Measurements from ENCODE around the gene PLOD1. TPM values are rescaled to one million over a fixed set of nuclear protein-coding genes. Genes with fewer than 3 reads are reported as not detected.

Gene PLOD1
- polyA plus RNA-seq, 4 donors: 26.7 to 74.4 (median 43.2) TPM

DNA sequence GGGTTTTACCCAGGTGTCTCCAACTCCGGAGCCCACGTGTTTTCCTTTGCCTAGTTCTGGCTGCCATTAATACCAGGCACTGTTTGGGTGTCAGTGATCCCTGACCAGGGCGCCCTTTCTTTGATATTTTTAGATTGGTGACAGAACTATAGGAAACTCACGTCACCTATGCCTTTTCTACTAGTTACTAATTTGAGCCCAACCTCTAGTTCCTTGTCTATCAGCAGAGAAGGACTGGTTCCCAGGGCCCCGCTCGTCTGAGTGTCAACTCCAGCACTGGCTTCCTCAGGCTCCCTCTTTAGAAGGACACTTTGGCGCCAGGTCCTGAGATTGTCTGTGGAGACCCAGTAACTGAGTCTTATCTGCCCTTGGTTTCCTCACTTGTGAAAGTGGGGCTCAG, 55.2 kb downstream of the PLOD1 start:
- WGBS, 3 donors: 89 to 94% (median 89%) methylated on average over 7 of the region's 7 CpGs
- Histone ChIP-seq H3K36me3 (ENCODE audit: control insufficient read depth in 3 of 3, insufficient read depth in 2 of 3, low read depth in 1 of 3, low read length in 3 of 3) (peaks cover 6 to 75% (median 18%) of the 10 kb centered on the region in 3 donors), H3K4me3 (ENCODE audit: low read depth in 1 of 3, low read length in 3 of 3) (no peak overlapping the region), H3K27ac (ENCODE audit: low read depth in 1 of 3, low read length in 2 of 3) (no peak overlapping the region), H3K9me3 (ENCODE audit: control insufficient read depth in 2 of 2, insufficient read depth in 1 of 2, low read depth in 1 of 2, low read length in 1 of 2) (no peaks in the 10 kb centered on the region), H3K27me3 (ENCODE audit: control insufficient read depth in 3 of 3, insufficient read depth in 3 of 3, low read length in 3 of 3) (no peaks in the 10 kb centered on the region), H3K4me1 (ENCODE audit: control insufficient read depth in 3 of 3, insufficient read depth in 2 of 3, low read depth in 1 of 3, low read length in 2 of 3) (peaks cover 0 to 19% (median 0%) of the 10 kb centered on the region in 3 donors)
- FAIRE-seq (no peak), DNase-seq (no peak)

DNA sequence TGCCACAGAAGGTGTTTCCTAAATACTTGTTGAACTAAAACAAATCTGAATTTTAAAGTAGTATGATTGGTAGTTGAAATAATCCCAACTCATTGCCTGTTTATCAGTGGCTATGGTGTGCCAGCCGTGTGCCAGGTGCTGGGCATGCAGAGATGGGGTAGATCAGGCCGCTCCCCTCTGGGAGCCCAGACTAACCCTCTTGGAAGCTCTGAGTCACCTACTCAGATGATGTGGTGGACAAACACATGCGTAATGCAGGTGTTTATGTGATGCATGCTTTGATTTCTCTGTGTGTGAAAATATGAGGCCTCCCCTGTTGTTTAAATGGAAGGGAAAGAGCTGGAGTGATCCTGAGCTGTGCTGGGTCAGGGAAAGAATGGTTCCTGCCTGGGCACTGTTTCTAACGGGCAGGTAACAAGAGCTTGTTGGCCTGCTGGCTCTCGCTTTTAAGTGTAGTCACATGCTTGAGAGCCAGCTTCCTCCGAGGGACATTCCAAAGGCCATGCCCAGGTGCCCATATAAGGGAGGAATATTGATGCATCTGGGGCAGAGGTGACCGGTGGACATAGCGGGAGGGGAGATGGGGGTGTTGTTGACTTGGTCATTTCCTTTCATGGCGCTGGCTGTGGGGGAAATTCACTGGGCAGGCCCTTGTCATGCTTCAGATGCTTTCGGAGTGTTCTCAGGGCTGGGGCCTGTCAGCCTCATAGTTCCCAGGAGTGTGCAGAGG, 56.0 kb downstream of the PLOD1 start:
- H3K27ac ChIP-seq (ENCODE audit: low read depth in 1 of 3, low read length in 2 of 3): no peak overlapping the region
- H3K27me3 ChIP-seq (ENCODE audit: control insufficient read depth in 3 of 3, insufficient read depth in 3 of 3, low read length in 3 of 3): no peaks in the 10 kb centered on the region
- no peak overlapping the region for H3K4me3 ChIP-seq (ENCODE audit: low read depth in 1 of 3, low read length in 3 of 3)
- no peaks in the 10 kb centered on the region for H3K9me3 ChIP-seq (ENCODE audit: control insufficient read depth in 2 of 2, insufficient read depth in 1 of 2, low read depth in 1 of 2, low read length in 1 of 2)
- DNase-seq (no peak), FAIRE-seq (no peak)
- H3K36me3 ChIP-seq (ENCODE audit: control insufficient read depth in 3 of 3, insufficient read depth in 2 of 3, low read depth in 1 of 3, low read length in 3 of 3): peaks cover 6 to 79% (median 21%) of the 10 kb centered on the region in 3 donors
- WGBS, 3 donors: 83 to 84% (median 83%) methylated on average over 10 of the region's 10 CpGs
- H3K4me1 ChIP-seq (ENCODE audit: control insufficient read depth in 3 of 3, insufficient read depth in 2 of 3, low read depth in 1 of 3, low read length in 2 of 3): peaks cover 0 to 12% (median 0%) of the 10 kb centered on the region in 3 donors

DNA sequence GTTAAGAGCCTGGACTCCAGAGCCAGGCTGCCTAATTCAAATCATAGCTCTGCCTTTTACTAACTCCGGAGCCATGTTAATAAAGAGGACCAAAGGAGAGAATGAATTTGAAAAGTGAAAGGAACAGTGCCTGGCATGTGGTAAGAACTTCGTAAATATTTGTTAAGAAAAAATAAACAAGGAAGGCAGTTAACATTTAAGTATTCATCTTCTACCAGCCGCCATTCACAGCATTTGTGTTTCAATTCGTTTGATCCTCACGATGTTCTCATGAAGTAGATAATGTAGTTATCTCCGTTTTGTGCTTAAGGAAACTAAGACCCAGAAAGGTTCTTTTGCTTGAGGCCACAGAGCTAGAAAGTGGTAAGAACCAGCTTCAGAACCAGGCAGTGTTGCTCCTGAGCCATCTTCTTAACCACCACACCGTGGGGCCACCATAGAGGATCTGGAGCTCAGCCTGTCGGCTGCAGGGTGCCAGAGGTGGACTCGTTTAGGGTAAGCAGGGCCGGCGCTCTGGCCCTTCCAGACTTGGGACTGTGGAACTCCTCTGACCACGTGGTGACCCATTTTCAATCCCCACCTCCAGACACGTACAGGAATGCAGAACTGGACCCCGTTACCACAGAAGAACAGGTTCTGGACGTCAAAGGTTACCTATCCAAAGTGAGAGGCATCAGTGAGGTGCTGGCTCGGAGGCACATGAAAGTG, 57.6 kb downstream of the PLOD1 start:
- Histone ChIP-seq H3K4me3 (ENCODE audit: low read depth in 1 of 3, low read length in 3 of 3) (no peak overlapping the region), H3K4me1 (ENCODE audit: control insufficient read depth in 3 of 3, insufficient read depth in 2 of 3, low read depth in 1 of 3, low read length in 2 of 3) (no peaks in the 10 kb centered on the region), H3K9me3 (ENCODE audit: control insufficient read depth in 2 of 2, insufficient read depth in 1 of 2, low read depth in 1 of 2, low read length in 1 of 2) (no peaks in the 10 kb centered on the region), H3K36me3 (ENCODE audit: control insufficient read depth in 3 of 3, insufficient read depth in 2 of 3, low read depth in 1 of 3, low read length in 3 of 3) (peaks cover 14 to 79% (median 29%) of the 10 kb centered on the region in 3 donors), H3K27me3 (ENCODE audit: control insufficient read depth in 3 of 3, insufficient read depth in 3 of 3, low read length in 3 of 3) (no peaks in the 10 kb centered on the region), H3K27ac (ENCODE audit: low read depth in 1 of 3, low read length in 2 of 3) (no peak overlapping the region)
- 85 to 86% (median 86%) methylated on average over 16 of the region's 16 CpGs for WGBS, 3 donors
- no peak for FAIRE-seq
- DNase-seq: no peak

DNA sequence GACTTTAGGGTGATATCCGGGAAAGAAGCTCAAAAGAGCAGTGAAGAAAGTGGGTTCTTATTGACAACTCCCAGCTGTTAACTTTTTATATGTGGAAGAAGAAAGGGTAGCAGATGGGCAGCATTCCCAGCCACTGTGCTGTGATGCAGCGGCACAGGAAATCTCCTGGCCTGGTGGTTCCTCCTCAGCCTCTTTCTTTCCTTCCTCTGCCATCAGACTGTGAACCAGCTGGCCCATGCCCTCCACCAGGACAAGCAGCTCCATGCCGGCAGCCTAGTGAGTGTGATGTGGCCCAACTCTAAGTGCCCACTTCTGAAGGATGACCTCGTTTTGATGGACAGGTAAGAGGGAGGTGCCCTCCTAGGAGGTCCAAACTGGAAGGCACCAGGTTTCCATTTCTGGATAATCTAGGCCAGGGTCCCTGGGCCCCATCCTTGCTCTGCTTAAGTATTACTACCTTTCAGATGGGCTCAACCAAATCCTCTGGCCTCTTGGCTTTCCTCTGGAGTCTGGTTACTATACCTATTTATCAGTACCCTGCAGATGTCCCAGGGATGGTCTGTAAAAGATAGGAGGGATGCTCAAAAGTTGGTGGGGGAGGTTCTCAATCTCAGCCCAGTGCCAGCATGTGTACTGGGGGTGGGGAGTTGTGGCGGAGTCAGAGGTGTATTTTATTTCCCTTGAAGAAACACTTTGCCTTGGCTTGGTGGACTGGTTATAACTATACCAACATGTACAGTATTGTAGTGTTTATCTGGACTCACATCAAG, 62.7 kb downstream of the PLOD1 start:
- Histone ChIP-seq H3K9me3 (ENCODE audit: control insufficient read depth in 2 of 2, insufficient read depth in 1 of 2, low read depth in 1 of 2, low read length in 1 of 2) (no peaks in the 10 kb centered on the region), H3K36me3 (ENCODE audit: control insufficient read depth in 3 of 3, insufficient read depth in 2 of 3, low read depth in 1 of 3, low read length in 3 of 3) (peaks cover 30 to 85% (median 38%) of the 10 kb centered on the region in 3 donors), H3K4me3 (ENCODE audit: low read depth in 1 of 3, low read length in 3 of 3) (no peak overlapping the region), H3K27me3 (ENCODE audit: control insufficient read depth in 3 of 3, insufficient read depth in 3 of 3, low read length in 3 of 3) (no peaks in the 10 kb centered on the region), H3K27ac (ENCODE audit: low read depth in 1 of 3, low read length in 2 of 3) (no peak overlapping the region), H3K4me1 (ENCODE audit: control insufficient read depth in 3 of 3, insufficient read depth in 2 of 3, low read depth in 1 of 3, low read length in 2 of 3) (no peaks in the 10 kb centered on the region)
- DNase-seq (no peak), FAIRE-seq (no peak)
- 91 to 93% (median 93%) methylated on average over 5 of the region's 5 CpGs for WGBS, 3 donors

DNA sequence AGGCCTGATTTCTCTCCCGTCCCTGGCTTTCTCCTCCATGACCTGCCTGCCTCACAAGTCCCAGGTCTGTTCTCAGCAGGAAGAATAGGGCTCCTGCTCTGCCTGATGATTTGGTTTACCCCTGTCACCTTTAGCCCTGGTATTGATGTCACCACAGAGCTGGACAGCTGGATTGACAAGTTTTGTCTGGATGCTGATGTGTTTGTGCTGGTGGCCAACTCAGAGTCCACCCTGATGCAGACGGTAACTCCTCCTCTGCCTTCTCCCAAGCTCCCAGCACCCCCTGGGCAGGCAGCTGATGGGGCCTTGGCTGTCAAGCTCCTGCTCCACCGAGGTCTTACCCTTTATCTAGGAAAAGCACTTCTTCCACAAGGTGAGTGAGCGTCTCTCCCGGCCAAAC, 64.1 kb downstream of the PLOD1 start:
- Histone ChIP-seq H3K4me3 (ENCODE audit: low read depth in 1 of 3, low read length in 3 of 3) (no peak overlapping the region), H3K27me3 (ENCODE audit: control insufficient read depth in 3 of 3, insufficient read depth in 3 of 3, low read length in 3 of 3) (no peaks in the 10 kb centered on the region), H3K36me3 (ENCODE audit: control insufficient read depth in 3 of 3, insufficient read depth in 2 of 3, low read depth in 1 of 3, low read length in 3 of 3) (peaks cover 30 to 88% (median 42%) of the 10 kb centered on the region in 3 donors), H3K4me1 (ENCODE audit: control insufficient read depth in 3 of 3, insufficient read depth in 2 of 3, low read depth in 1 of 3, low read length in 2 of 3) (peaks cover 0 to 1% (median 0%) of the 10 kb centered on the region in 3 donors), H3K9me3 (ENCODE audit: control insufficient read depth in 2 of 2, insufficient read depth in 1 of 2, low read depth in 1 of 2, low read length in 1 of 2) (no peaks in the 10 kb centered on the region), H3K27ac (ENCODE audit: low read depth in 1 of 3, low read length in 2 of 3) (no peak overlapping the region)
- DNase-seq (no peak), FAIRE-seq (no peak)
- 85 to 88% (median 87%) methylated on average over 5 of the region's 5 CpGs for WGBS, 3 donors

DNA sequence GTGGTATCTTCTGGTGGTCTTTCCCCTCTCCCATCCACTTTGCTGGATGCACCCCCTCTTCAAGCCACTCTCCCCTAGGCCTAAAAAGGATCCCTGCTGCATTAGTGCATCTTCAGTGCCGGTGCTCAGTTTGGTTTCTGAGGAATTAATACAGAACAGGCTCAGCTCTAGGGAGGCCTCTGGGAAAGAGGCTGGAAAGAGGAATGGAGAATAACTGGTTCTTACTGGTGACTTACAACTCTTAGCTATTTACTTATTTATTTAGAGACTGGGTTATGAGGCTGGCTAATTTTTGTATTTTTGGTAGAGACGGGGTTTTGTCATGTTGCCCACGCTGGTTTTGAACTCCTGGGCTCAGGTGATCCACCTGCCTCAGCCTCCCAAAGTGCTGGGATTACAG, 64.7 kb downstream of the PLOD1 start:
- no peak overlapping the region for H3K4me3 ChIP-seq (ENCODE audit: low read depth in 1 of 3, low read length in 3 of 3)
- H3K27me3 ChIP-seq (ENCODE audit: control insufficient read depth in 3 of 3, insufficient read depth in 3 of 3, low read length in 3 of 3): no peaks in the 10 kb centered on the region
- 77 to 94% (median 82%) methylated on average over 3 of the region's 3 CpGs for WGBS, 3 donors
- no peak overlapping the region for H3K27ac ChIP-seq (ENCODE audit: low read depth in 1 of 3, low read length in 2 of 3)
- H3K4me1 ChIP-seq (ENCODE audit: control insufficient read depth in 3 of 3, insufficient read depth in 2 of 3, low read depth in 1 of 3, low read length in 2 of 3): peaks cover 0 to 7% (median 0%) of the 10 kb centered on the region in 3 donors
- FAIRE-seq (no peak), DNase-seq (no peak)
- H3K36me3 ChIP-seq (ENCODE audit: control insufficient read depth in 3 of 3, insufficient read depth in 2 of 3, low read depth in 1 of 3, low read length in 3 of 3): peaks cover 32 to 92% (median 42%) of the 10 kb centered on the region in 3 donors
- no peaks in the 10 kb centered on the region for H3K9me3 ChIP-seq (ENCODE audit: control insufficient read depth in 2 of 2, insufficient read depth in 1 of 2, low read depth in 1 of 2, low read length in 1 of 2)

DNA sequence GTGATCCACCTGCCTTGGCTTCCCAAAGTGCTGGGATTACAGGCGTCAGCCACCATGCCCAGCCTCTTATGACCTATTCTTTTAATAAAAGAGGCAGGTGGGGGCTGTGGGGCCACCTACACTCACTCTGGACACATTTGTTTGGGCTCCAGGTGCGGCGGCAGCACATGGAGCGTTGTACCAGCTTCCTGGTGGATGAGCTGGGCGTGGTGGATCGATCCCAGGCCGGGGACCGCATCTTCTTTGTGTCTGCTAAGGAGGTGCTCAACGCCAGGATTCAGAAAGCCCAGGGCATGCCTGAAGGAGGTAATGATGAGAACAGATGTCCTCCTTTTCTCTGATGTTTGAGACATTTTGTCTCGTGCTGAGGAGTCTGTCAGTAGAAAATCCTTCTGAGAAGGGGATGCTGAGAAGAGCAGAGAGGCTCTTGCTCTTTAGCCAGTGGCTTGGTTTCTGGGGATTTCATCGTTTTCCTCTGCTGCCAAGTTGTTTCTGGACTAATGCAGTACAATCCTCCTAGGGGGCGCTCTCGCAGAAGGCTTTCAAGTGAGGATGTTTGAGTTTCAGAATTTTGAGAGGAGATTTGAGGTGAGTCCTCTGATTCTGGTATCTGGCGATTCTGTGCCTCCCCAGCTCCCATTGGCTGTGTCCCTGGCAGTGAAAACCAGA, 66.9 kb downstream of the PLOD1 start:
- Histone ChIP-seq H3K9me3 (ENCODE audit: control insufficient read depth in 2 of 2, insufficient read depth in 1 of 2, low read depth in 1 of 2, low read length in 1 of 2) (no peaks in the 10 kb centered on the region), H3K27ac (ENCODE audit: low read depth in 1 of 3, low read length in 2 of 3) (peak overlapping the region in 1 of 3 donors; percentile 68), H3K27me3 (ENCODE audit: control insufficient read depth in 3 of 3, insufficient read depth in 3 of 3, low read length in 3 of 3) (no peaks in the 10 kb centered on the region), H3K36me3 (ENCODE audit: control insufficient read depth in 3 of 3, insufficient read depth in 2 of 3, low read depth in 1 of 3, low read length in 3 of 3) (peaks cover 38 to 92% (median 39%) of the 10 kb centered on the region in 3 donors), H3K4me3 (ENCODE audit: low read depth in 1 of 3, low read length in 3 of 3) (no peak overlapping the region), H3K4me1 (ENCODE audit: control insufficient read depth in 3 of 3, insufficient read depth in 2 of 3, low read depth in 1 of 3, low read length in 2 of 3) (peaks cover 0 to 10% (median 2%) of the 10 kb centered on the region in 3 donors)
- no peak for FAIRE-seq
- WGBS, 3 donors: 79 to 94% (median 84%) methylated on average over 14 of the region's 14 CpGs
- no peak for DNase-seq

Measured in small intestine (tissue), 7 donors.